ENCODE measurements around the gene ADARB2.

DNA sequence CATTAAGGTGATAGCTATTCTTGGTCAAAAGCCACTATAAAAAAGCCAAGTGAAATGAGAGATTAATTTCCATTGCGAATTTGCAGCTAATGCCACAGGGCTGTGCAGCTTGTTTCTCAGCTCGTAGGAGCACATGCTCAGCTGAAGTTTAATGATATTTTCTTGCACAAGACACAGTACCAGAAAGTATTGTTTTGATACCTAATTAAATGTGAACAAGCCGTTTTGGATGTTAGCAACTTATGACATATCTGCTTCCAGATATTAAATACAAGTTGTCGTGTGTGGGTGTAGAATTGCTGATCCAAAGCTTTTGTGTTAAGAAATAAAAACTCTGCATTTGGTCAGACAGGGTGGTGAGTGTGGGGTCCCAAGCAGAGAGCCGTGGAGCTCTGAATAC, 47.2 kb downstream of the ADARB2 start:
- TF ChIP-seq POLR2AphosphoS5 (IDR thresholded peaks at IDR 0.05; ENCODE audit: low read depth) (no peak), GABPA (IDR thresholded peaks at IDR 0.05; ENCODE audit: low read depth) (no peak), REST (IDR thresholded peaks at IDR 0.05; ENCODE audit: insufficient replicate concordance, low read depth) (no peak)
- TF ChIP-seq, protein P1, sequence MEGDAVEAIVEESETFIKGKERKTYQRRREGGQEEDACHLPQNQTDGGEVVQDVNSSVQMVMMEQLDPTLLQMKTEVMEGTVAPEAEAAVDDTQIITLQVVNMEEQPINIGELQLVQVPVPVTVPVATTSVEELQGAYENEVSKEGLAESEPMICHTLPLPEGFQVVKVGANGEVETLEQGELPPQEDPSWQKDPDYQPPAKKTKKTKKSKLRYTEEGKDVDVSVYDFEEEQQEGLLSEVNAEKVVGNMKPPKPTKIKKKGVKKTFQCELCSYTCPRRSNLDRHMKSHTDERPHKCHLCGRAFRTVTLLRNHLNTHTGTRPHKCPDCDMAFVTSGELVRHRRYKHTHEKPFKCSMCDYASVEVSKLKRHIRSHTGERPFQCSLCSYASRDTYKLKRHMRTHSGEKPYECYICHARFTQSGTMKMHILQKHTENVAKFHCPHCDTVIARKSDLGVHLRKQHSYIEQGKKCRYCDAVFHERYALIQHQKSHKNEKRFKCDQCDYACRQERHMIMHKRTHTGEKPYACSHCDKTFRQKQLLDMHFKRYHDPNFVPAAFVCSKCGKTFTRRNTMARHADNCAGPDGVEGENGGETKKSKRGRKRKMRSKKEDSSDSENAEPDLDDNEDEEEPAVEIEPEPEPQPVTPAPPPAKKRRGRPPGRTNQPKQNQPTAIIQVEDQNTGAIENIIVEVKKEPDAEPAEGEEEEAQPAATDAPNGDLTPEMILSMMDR (IDR thresholded peaks at IDR 0.05; ENCODE audit: insufficient read depth, low read length): no peak

Measured in HL-60 (cell line).